HCT116 (cell line): ENCODE results near the gene SLC41A1.

Experiments
- EZH2 ChIP-seq: fragments of 200-600 bp; sonication (generic); IDR thresholded peaks from 2 replicates; pipeline ENCODE4 v1.6.1; 2017; ENCODE audit warnings: antibody characterized with exemption, mixed run types
- EZH2phosphoT487 ChIP-seq: fragments of 200-600 bp; IDR thresholded peaks from 2 replicates; pipeline ENCODE4 v1.6.1; 2018; ENCODE audit warnings: antibody characterized with exemption, borderline replicate concordance
- POLR2A ChIP-seq: IDR thresholded peaks from 2 replicates; pipeline ENCODE4 v1.7.0; 2011; ENCODE audit warnings: borderline replicate concordance; ENCODE audit not compliant: insufficient read depth, insufficient read length; ENCODE audit errors: extremely low read depth
- POLR2AphosphoS5 ChIP-seq: IDR thresholded peaks from 2 replicates; pipeline ENCODE4 v1.6.1; 2011; ENCODE audit warnings: mild to moderate bottlenecking, low read depth, low read length, moderate library complexity
- SIN3A ChIP-seq: IDR thresholded peaks from 2 replicates; pipeline ENCODE4 v1.6.1; 2012; ENCODE audit warnings: low read depth
- ZNF274 ChIP-seq: fragments of 200-500 bp; sonication (Bioruptor generic); IDR thresholded peaks from 2 replicates; pipeline ENCODE4 v1.6.1; 2014; ENCODE audit warnings: mild to moderate bottlenecking, low read depth, low read length, inconsistent platforms
- TF ChIP-seq, protein P1 (sequence below), 3 experiments: fragments of 200-600 bp in 1 of 3; sonication (generic) in 1 of 3; IDR thresholded peaks in 2 of 3; conservative IDR thresholded peaks in 1 of 3; 2 replicates each; pipeline ENCODE4 v1.5.1; 2012 to 2017; ENCODE audit warnings: low read depth in 2 of 3, low read length in 2 of 3, antibody characterized with exemption in 1 of 3, borderline replicate concordance in 1 of 3, control low read depth in 1 of 3, mild to moderate bottlenecking in 1 of 3, mixed read lengths in 1 of 3, mixed run types in 1 of 3, moderate library complexity in 1 of 3; ENCODE audit not compliant: insufficient read depth in 1 of 3
- TF ChIP-seq, protein P2 (sequence below): IDR thresholded peaks from 2 replicates; pipeline ENCODE4 v1.6.1; 2012; ENCODE audit warnings: low read depth
- TF ChIP-seq, protein P3 (sequence below): IDR thresholded peaks from 2 replicates; pipeline ENCODE4 v1.6.1; 2012
- TF ChIP-seq, protein P4 (sequence below): IDR thresholded peaks from 2 replicates; pipeline ENCODE4 v1.6.1; 2011; ENCODE audit warnings: mild to moderate bottlenecking, low read length, moderate library complexity; ENCODE audit not compliant: insufficient replicate concordance; ENCODE audit errors: extremely low read depth

DNA sequence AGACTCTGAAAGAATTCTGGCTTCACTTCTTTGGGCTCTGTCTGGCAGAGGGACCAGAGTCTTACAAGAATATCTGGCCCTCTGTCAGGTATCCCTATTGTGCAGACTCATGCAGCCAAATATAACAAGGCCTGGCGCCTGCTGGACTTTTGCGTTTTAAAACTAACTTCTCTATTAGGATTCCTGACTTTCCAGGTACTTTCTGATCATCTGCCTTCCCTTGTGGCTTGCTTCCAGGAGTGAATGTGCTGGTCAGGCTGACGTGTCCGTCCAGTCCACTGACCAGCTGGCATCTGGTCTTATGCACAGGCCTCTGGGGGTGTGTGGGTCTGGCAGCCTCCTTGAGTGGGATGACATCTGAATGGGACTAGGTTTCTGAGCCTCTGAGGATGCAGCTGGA, 29.1 kb downstream of the SLC41A1 start:
- TF ChIP-seq, protein P1, sequence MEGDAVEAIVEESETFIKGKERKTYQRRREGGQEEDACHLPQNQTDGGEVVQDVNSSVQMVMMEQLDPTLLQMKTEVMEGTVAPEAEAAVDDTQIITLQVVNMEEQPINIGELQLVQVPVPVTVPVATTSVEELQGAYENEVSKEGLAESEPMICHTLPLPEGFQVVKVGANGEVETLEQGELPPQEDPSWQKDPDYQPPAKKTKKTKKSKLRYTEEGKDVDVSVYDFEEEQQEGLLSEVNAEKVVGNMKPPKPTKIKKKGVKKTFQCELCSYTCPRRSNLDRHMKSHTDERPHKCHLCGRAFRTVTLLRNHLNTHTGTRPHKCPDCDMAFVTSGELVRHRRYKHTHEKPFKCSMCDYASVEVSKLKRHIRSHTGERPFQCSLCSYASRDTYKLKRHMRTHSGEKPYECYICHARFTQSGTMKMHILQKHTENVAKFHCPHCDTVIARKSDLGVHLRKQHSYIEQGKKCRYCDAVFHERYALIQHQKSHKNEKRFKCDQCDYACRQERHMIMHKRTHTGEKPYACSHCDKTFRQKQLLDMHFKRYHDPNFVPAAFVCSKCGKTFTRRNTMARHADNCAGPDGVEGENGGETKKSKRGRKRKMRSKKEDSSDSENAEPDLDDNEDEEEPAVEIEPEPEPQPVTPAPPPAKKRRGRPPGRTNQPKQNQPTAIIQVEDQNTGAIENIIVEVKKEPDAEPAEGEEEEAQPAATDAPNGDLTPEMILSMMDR (IDR thresholded peaks at IDR 0.05 in 2 of 3, conservative IDR thresholded peaks at IDR 0.05 in 1 of 3; ENCODE audit: borderline replicate concordance in 1 of 3, insufficient read depth in 1 of 3, low read depth in 2 of 3, low read length in 2 of 3), result no peak
- TF ChIP-seq EZH2phosphoT487, result no peak
- no peak for TF ChIP-seq EZH2
- TF ChIP-seq ZNF274, result no peak
- TF ChIP-seq POLR2A, result no peak
- TF ChIP-seq, protein P2, sequence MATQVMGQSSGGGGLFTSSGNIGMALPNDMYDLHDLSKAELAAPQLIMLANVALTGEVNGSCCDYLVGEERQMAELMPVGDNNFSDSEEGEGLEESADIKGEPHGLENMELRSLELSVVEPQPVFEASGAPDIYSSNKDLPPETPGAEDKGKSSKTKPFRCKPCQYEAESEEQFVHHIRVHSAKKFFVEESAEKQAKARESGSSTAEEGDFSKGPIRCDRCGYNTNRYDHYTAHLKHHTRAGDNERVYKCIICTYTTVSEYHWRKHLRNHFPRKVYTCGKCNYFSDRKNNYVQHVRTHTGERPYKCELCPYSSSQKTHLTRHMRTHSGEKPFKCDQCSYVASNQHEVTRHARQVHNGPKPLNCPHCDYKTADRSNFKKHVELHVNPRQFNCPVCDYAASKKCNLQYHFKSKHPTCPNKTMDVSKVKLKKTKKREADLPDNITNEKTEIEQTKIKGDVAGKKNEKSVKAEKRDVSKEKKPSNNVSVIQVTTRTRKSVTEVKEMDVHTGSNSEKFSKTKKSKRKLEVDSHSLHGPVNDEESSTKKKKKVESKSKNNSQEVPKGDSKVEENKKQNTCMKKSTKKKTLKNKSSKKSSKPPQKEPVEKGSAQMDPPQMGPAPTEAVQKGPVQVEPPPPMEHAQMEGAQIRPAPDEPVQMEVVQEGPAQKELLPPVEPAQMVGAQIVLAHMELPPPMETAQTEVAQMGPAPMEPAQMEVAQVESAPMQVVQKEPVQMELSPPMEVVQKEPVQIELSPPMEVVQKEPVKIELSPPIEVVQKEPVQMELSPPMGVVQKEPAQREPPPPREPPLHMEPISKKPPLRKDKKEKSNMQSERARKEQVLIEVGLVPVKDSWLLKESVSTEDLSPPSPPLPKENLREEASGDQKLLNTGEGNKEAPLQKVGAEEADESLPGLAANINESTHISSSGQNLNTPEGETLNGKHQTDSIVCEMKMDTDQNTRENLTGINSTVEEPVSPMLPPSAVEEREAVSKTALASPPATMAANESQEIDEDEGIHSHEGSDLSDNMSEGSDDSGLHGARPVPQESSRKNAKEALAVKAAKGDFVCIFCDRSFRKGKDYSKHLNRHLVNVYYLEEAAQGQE, result no peak
- TF ChIP-seq POLR2AphosphoS5, result no peak
- TF ChIP-seq, protein P3, sequence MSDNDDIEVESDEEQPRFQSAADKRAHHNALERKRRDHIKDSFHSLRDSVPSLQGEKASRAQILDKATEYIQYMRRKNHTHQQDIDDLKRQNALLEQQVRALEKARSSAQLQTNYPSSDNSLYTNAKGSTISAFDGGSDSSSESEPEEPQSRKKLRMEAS, result no peak
- TF ChIP-seq SIN3A, result no peak
- TF ChIP-seq, protein P4, sequence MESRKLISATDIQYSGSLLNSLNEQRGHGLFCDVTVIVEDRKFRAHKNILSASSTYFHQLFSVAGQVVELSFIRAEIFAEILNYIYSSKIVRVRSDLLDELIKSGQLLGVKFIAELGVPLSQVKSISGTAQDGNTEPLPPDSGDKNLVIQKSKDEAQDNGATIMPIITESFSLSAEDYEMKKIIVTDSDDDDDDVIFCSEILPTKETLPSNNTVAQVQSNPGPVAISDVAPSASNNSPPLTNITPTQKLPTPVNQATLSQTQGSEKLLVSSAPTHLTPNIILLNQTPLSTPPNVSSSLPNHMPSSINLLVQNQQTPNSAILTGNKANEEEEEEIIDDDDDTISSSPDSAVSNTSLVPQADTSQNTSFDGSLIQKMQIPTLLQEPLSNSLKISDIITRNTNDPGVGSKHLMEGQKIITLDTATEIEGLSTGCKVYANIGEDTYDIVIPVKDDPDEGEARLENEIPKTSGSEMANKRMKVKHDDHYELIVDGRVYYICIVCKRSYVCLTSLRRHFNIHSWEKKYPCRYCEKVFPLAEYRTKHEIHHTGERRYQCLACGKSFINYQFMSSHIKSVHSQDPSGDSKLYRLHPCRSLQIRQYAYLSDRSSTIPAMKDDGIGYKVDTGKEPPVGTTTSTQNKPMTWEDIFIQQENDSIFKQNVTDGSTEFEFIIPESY, result no peak
